Fibroblast of pulmonary artery (primary cell): ENCODE data around the gene LMX1B.
"Not testable (repeated sequence)": the region's sequence is repeated elsewhere in the genome, so short reads cannot be mapped to it uniquely, and the experiment has no call there.

Experiments
- DNase-seq: peaks from one replicate; pipeline ENCODE4 v3.0.0-alpha.2; 2010; ENCODE audit warnings: low read depth
- H3K4me3 ChIP-seq: replicated peaks from 2 replicates; pipeline ENCODE4 v1.5.1; 2011; ENCODE audit warnings: low read depth, mild to moderate bottlenecking, control low read depth, low read length, moderate library complexity
- CTCF ChIP-seq: IDR thresholded peaks from 2 replicates; pipeline ENCODE4 v1.5.1; 2011; ENCODE audit warnings: mild to moderate bottlenecking, control low read depth, low read length, inconsistent platforms; ENCODE audit errors: missing control alignments

LMX1B gene

DNA sequence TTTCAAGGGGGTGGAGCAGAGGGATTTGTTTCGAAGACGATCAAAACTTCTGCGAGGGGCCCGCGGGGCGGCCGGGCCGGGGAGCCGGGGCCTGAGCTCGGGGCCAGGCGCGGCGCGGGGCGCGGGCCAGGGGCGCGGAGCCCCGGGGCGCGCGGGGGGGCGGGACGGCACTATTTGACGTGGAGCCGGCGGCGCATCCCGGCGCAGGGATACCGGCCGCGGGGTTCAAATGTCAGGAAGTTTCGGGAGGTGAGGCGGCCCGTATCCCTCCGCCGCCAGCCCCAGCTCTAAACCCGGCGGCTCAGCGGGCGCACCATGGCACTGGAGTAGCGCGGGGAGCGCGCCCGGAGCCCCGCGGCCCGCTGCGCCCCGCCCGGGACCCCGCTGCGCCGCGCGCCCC, at the start of gene LMX1B:
LMX1B (plus strand) TSS at position 278 of the 400 bp plus-strand sequence. CDS start 522 bp downstream, outside the sequence.
- TF ChIP-seq CTCF = no peak
- DNase-seq = peak; percentile 28
- H3K4me3 ChIP-seq = no peak within 1 kb of the TSS

GRCh38 chr9:126564128-126564527, 49.6 kb upstream of the LMX1B start:
- H3K4me3 ChIP-seq = no peak overlapping the region
- TF ChIP-seq CTCF = no peak
- no peak for DNase-seq

DNA sequence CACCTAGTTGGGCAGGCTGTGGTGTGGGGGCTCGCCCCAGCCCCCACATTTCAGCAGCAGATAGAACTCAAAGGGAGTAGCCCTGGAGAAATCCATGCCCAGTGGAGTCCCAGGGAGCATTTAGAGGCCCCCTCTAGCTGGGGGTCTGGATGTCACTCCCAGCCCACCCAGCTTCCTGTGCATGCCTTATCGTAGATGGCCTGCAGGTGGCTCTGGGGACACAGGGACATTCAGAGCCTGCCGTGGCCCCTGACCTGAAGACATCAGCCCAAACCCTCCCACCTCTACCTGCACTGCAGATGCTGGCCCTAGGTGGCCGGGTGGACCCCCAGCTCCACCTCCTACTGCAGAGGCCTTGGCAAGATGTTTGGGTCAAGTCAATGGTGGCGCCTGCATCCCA, 49.0 kb upstream of the LMX1B start:
- no peak overlapping the region for H3K4me3 ChIP-seq
- no peak for TF ChIP-seq CTCF
- no peak for DNase-seq

- TF ChIP-seq CTCF = no peak
Observed at GRCh38 chr9:126565336-126566128, 48.2 kb upstream of the LMX1B start.

GRCh38 chr9:126569036-126569435, 44.7 kb upstream of the LMX1B start:
- no peak overlapping the region for H3K4me3 ChIP-seq
- no peak for TF ChIP-seq CTCF
- DNase-seq = peak; percentile 42

More at GRCh38 chr9:126565336-126566128, 48.2 kb upstream of the LMX1B start:
- DNase-seq = no peak
- H3K4me3 ChIP-seq = no peak overlapping the region

- no peak for TF ChIP-seq CTCF
- no peak overlapping the region for H3K4me3 ChIP-seq
- no peak for DNase-seq
Observed at GRCh38 chr9:126578029-126578428, 35.7 kb upstream of the LMX1B start.

DNA sequence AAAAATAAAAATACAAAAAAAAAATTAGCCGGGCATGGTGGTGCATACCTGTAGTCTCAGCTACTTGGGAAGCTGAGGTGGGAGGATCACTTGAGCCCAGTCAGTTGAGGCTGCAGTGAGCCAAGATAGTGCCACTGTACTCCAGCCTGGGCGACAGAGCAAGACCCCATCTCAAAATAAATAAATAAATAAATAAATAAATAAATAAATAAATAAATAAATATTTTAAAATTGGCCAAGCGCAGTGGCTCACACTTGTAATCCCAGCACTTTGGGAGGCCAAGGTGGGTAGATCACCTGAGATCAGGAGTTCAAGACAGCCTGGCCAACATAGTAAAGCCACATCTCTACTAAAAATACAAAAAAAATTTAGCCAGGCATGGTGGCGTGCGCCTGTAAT, 33.4 kb upstream of the LMX1B start:
- not testable (repeated sequence) for H3K4me3 ChIP-seq, DNase-seq
